ENCODE measurements around the gene ESF1.

ESF1 gene

GRCh38 chr20:13784893-13785715, at the start of gene ESF1, which contains the start of gene NDUFAF5:
ESF1 (minus strand) TSS chr20:13784919; CDS start chr20:13783140, 1,779 bp downstream.
NDUFAF5 (plus strand) TSS chr20:13785028; CDS start chr20:13785069, 41 bp downstream.
- peak; percentile 86 for DNase-seq

GRCh38 chr20:13831476-13831875, 46.8 kb upstream of the ESF1 start:
- DNase-seq, result no peak

GRCh38 chr20:13825465-13825864, 40.7 kb upstream of the ESF1 start:
- DNase-seq, result no peak

GRCh38 chr20:13824459-13824858, 39.7 kb upstream of the ESF1 start:
- DNase-seq, result no peak

GRCh38 chr20:13822459-13822858, 37.7 kb upstream of the ESF1 start:
- DNase-seq, result no peak

- DNase-seq, result no peak
These were observed 37.2 kb upstream of the ESF1 start for GRCh38 chr20:13821876-13822275.

GRCh38 chr20:13819885-13820645, 35.3 kb upstream of the ESF1 start:
- peak; percentile 40 for DNase-seq

GRCh38 chr20:13817342-13817741, 32.6 kb upstream of the ESF1 start:
- DNase-seq, result no peak

- DNase-seq, result no peak
These were observed 32.0 kb upstream of the ESF1 start for GRCh38 chr20:13816757-13817156.

GRCh38 chr20:13814672-13815071, 30.0 kb upstream of the ESF1 start:
- no peak for DNase-seq

- no peak for DNase-seq
These were observed 29.2 kb upstream of the ESF1 start for GRCh38 chr20:13813910-13814309.

- no peak for DNase-seq
These were observed 25.7 kb upstream of the ESF1 start for GRCh38 chr20:13810446-13810845.

GRCh38 chr20:13809855-13810254, 25.1 kb upstream of the ESF1 start:
- peak; percentile 90 for DNase-seq

- DNase-seq, result peak; percentile 90
These were observed 24.7 kb upstream of the ESF1 start for GRCh38 chr20:13809373-13809772.

- DNase-seq, result peak; percentile 94
These were observed 16.0 kb upstream of the ESF1 start for GRCh38 chr20:13800728-13801134.

GRCh38 chr20:13799974-13800373, 15.3 kb upstream of the ESF1 start:
- no peak for DNase-seq

- DNase-seq, result no peak
These were observed 14.3 kb upstream of the ESF1 start for GRCh38 chr20:13799040-13799439.

- no peak for DNase-seq
These were observed 9.9 kb upstream of the ESF1 start for GRCh38 chr20:13794667-13795066.

- DNase-seq, result no peak
These were observed 8.3 kb upstream of the ESF1 start for GRCh38 chr20:13793001-13793400.

- no peak for DNase-seq
These were observed 7.1 kb upstream of the ESF1 start for GRCh38 chr20:13791540-13792459.

- no peak for DNase-seq
These were observed 6.0 kb upstream of the ESF1 start for GRCh38 chr20:13790708-13791107.

GRCh38 chr20:13788167-13788834, 3.6 kb upstream of the ESF1 start:
- peak; percentile 11 for DNase-seq
